Urinary bladder (tissue), 4 donors: ENCODE results near the gene INTS6. TPM values are rescaled to one million over a fixed set of nuclear protein-coding genes. Genes with fewer than 3 reads are reported as not detected.

ENCODE experiments used
- DNase-seq: peaks from one replicate; pipeline ENCODE4 v3.0.0-alpha.2; 2015; ENCODE audit errors: extremely low spot score
- H3K27ac ChIP-seq: one replicate; pipeline ENCODE4 v1.5.1; 2013; ENCODE audit warnings: low read depth, mild to moderate bottlenecking, moderate library complexity
- H3K36me3 ChIP-seq: one replicate; pipeline ENCODE4 v1.6.1; 2013; ENCODE audit warnings: mild to moderate bottlenecking, moderate library complexity; ENCODE audit not compliant: insufficient read depth
- H3K4me1 ChIP-seq: one replicate; pipeline ENCODE4 v1.6.1; 2013; ENCODE audit warnings: mild to moderate bottlenecking, moderate library complexity; ENCODE audit not compliant: insufficient read depth
- H3K4me3 ChIP-seq: one replicate; pipeline ENCODE4 v1.5.1; 2013; ENCODE audit warnings: low read depth, low read length
- whole genome bisulfite sequencing: extraction: QIAGEN DNeasy Blood & Tissue Kit; methylation state at CpG from one replicate; pipeline ENCODE4 v1.1.7; 2013; 5-methylcytosine and 5-hydroxymethylcytosine counted together
- polyA plus RNA-seq: library from polyadenylated mRNA; stranded (reverse); fragments of 200-250 nt; gene quantifications from one replicate; pipeline ENCODE4 v1.2.3, GENCODE V29; 2013
- total RNA-seq: library from RNA; depleted of rRNA; stranded (reverse); fragments of >200 nt; gene quantifications from one replicate; pipeline ENCODE4 v1.2.3, GENCODE V29; 2014
- donor health status: healthy with polysubstance abuse.
- donor health status: healthy.

The INTS6 gene
- total and polyA plus RNA-seq, 2 donors = 14.0 to 74.8 TPM

DNA sequence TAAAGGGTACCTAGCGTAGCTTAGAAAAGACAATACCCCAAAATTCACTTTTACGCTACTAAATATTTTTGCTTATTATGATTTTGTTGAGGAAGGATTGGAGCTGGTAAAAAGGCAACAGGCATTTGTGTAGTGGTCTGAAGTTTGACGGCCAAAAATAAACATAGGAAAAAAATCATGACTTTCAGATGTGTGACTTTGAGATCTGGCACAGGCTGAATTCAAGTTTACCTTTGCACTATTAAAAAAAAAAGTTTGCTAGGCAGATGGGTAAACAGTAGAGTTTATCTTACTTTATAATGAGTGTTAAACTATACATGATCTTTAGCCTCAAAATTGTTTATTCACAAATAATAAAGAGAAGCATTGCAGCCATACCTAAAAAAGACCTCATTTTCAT is 24.3 kb upstream of the INTS6 start:
- Histone ChIP-seq H3K4me3 (no peak overlapping the region), H3K4me1 (no peaks in the 10 kb centered on the region), H3K27ac (no peak overlapping the region), H3K36me3 (no peaks in the 10 kb centered on the region)
- no peak for DNase-seq
- 76% methylated on average over 3 of the region's 3 CpGs for WGBS

DNA sequence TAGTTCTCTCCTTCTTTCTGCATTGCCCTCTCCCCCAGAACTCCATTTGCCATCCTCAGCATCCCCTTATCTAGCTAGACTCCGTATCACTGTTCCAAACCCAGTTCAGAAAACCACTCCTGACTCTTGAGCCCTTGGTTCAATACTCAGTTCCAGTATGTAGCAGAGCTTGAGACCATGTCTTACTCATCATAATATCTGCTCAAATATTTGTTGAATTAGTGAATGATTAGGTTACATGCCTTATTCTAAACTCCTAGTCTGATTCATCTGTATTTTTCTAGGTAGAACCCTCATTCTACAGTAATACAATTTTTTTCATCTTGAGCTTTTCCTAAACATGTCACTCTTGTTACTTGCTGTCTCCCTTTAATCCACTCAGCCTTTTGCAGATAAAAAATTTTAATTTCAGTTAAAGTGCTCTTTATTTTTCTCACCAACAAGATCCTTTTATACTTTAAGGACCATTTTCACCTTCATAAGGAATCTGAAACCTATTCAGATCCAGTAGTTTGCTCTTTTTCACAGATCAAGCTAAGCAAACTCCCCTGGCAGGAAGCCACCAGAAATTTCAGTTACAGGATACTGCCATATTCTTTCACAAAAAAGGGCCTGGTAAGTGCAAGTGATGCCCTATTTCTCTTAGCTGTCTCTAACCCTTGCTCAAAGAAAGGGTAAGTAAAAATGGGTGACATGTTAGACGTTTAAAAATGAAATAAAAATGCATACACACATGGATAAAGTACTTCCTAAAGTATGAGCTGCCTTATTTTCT is 23.1 kb upstream of the INTS6 start:
- DNase-seq = no peak
- H3K27ac ChIP-seq = no peak overlapping the region
- H3K4me3 ChIP-seq = no peak overlapping the region
- H3K4me1 ChIP-seq = no peaks in the 10 kb centered on the region
- WGBS = 51% methylated on average over 2 of the region's 2 CpGs
- H3K36me3 ChIP-seq = no peaks in the 10 kb centered on the region

DNA sequence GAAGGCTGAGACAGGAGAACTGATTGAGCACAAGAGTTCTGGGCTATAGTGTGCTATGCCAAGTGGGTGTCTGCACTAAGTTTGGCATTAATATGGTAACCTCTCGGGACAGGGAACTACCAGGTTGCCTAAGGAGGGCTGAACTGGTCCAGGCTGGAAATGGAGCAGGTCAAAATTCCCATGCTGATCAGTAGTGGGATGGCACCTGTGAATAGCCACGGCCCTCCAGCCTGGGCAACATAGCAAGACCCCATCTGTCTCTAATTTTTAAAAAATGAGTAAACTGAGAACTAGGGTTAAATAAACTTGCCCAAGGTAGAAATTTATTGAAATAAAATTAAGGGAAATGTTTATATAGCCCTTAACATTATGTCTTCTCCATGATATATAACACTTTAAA is 17.0 kb upstream of the INTS6 start:
- H3K36me3 ChIP-seq = no peaks in the 10 kb centered on the region
- no peak for DNase-seq
- no peak overlapping the region for H3K4me3 ChIP-seq
- no peaks in the 10 kb centered on the region for H3K4me1 ChIP-seq
- WGBS = 93% methylated on average over 2 of the region's 2 CpGs
- no peak overlapping the region for H3K27ac ChIP-seq

DNA sequence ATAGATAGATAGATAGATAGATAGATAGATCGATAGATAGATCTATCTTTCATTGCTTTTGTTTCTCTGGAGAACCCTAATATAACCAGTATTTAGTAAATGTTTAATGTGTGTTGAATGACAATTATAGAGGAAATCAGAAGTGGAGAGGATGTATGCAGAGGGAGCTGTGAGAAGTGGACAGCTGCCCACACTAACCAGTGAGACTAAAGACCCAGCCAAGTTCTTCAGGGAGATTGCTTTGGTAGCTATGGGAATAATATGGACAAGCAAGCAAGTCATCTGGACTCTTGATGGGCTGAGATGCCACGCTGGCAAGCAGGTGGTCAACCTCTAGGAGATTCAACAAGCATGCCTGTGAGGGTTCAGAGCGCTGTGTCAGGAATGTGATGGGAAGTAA is 14.9 kb upstream of the INTS6 start:
- Histone ChIP-seq H3K4me1 (no peaks in the 10 kb centered on the region), H3K36me3 (no peaks in the 10 kb centered on the region), H3K27ac (no peak overlapping the region), H3K4me3 (no peak overlapping the region)
- 87% methylated on average over 3 of the region's 3 CpGs for WGBS
- DNase-seq = no peak

DNA sequence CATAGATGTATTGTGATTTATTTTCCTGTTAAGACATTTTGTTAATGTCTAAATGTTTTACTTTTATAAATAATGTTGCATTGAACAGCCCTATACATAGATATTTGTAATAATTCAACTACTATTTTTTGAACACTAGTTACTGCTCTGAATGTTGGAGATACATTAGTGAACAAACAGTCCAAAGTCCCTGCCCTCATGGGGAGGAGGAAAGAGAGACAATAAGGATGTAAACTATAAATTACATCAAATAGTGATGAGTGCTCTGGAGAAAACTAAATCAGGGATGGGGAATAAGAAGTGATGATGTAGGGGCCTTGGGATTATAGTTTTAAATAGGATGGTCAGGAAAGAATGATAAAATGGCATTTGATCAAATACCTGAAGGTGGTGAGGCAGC is 12.3 kb upstream of the INTS6 start:
- no peak overlapping the region for H3K4me3 ChIP-seq
- H3K4me1 ChIP-seq = no peaks in the 10 kb centered on the region

DNA sequence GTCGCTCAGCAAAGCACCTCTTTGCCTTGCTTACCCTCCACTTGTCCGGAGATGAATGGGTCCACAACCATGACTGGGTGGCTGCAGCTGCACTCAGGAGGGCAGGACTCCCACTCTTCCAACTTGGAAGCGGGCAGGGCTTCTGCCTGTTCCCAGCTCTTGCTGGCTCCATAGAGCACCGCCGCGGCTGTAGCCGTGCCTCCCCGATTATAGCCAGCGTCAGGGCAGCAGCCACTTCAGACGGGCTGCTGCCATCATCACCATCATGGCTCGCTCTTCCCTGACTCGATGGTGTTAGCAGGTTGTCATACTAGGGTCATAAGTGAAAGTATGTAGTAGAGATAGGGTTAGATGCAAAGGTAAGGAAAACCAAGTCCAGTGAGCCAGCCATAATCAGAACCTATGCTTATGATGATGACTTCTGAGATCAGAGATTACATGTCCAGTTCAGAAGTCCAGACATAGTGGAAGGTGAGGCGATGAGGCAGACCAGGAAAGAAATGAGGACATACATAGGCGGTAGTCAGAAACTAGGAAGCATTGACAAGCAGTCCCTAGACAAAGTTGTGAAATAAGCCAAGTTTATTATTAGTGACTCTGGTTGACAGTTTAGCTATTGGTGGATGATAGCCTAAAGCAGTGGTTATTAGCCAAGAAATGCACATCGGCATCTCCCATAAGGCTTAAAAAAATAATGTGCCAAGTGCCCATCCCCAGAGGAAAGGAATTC is 4.4 kb upstream of the INTS6 start:
- no peak for DNase-seq
- Histone ChIP-seq H3K4me3 (no peak overlapping the region), H3K4me1 (no peaks in the 10 kb centered on the region), H3K36me3 (no peaks in the 10 kb centered on the region), H3K27ac (no peak overlapping the region)
- WGBS = 97% methylated on average over 15 of the region's 15 CpGs

More for the DNA sequence above, 12.3 kb upstream of the INTS6 start:
- H3K36me3 ChIP-seq = no peaks in the 10 kb centered on the region
- no peak overlapping the region for H3K27ac ChIP-seq
- DNase-seq = no peak

DNA sequence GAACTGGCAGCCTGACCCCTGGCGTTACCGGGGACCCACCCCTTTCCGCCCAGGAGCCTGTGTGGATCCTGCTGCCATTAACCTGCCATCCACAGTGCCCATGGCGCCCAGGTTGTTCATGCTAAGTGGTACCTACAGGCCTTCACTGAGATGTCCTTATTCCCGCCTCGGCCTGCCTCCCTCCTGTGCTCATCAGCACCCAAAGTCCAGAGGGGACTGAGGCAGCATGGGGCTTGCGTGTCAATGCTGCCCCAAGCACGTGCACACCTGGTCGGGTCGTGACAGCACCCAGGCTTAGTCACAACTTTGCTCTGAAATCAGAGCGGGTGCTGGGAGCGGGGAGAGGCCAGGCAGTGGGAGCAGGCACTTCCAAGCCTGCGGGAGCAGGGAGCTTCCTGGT is 3.7 kb upstream of the INTS6 start:
- DNase-seq = no peak
- Histone ChIP-seq H3K4me1 (no peaks in the 10 kb centered on the region), H3K27ac (no peak overlapping the region), H3K4me3 (no peak overlapping the region), H3K36me3 (no peaks in the 10 kb centered on the region)
- WGBS = 98% methylated on average over 13 of the region's 13 CpGs

DNA sequence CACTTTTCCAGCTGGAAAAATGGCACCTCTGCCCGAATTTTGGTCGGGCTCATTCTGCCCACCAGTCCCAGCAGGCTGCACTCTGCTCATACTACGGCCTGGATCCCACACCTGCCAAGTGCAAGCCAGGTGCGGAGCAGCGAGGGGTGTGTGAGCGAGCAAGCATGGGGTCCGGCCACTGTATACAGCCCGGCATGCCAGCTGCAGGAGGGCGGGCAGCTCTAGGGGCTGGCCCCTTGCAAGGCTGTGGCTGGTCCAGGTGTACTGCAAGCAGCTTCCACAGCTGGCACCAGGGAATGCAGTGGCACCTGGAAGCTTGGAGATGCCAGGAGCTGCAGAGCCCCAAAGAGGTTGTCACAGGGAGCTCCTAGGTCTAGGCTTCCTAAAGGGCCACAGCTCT is 2.7 kb upstream of the INTS6 start:
- no peak for DNase-seq
- Histone ChIP-seq H3K4me3 (no peak overlapping the region), H3K36me3 (no peaks in the 10 kb centered on the region), H3K4me1 (no peaks in the 10 kb centered on the region), H3K27ac (no peak overlapping the region)
- WGBS = 97% methylated on average over 9 of the region's 9 CpGs

DNA sequence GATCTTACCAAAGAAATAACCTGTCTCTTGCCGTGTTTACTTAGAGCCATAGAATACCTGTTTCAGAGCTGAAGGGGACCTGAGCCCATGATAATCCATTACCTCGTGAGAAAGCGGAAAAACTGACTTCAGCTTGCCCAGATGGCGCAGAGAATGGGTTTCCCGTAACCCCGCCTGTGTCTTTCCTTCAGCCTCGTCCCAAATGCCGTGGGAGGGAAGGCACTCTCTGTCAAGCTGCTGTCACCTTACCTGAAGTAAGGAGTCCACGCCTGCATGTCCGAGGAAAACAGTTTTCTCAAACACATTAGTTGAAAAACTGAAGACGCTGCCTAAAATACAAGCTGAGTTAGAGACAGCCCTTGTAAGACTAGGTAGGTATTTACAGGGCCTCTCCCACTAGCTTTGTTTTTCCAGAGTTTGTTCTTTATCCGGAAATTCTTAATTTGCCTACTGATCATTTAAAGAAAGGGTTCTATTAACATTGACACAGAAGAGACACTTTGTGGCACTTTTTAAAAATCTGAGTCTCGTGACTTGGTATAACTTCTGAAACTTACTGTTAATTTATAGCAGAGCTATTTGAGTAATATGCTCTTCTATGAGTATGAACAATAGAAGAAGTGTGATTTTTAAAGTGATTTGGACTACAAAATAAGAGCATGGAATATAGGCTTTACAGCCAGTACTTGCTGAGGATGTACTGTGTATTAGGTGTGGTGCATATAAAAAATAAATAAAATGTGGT is 1.3 kb upstream of the INTS6 start:
- Histone ChIP-seq H3K4me1 (no peaks in the 10 kb centered on the region), H3K27ac (peak overlapping the region; percentile 63), H3K4me3 (peak overlapping the region; percentile 63), H3K36me3 (no peaks in the 10 kb centered on the region)
- DNase-seq = peak; percentile 26
- 12% methylated on average over 13 of the region's 13 CpGs for WGBS

DNA sequence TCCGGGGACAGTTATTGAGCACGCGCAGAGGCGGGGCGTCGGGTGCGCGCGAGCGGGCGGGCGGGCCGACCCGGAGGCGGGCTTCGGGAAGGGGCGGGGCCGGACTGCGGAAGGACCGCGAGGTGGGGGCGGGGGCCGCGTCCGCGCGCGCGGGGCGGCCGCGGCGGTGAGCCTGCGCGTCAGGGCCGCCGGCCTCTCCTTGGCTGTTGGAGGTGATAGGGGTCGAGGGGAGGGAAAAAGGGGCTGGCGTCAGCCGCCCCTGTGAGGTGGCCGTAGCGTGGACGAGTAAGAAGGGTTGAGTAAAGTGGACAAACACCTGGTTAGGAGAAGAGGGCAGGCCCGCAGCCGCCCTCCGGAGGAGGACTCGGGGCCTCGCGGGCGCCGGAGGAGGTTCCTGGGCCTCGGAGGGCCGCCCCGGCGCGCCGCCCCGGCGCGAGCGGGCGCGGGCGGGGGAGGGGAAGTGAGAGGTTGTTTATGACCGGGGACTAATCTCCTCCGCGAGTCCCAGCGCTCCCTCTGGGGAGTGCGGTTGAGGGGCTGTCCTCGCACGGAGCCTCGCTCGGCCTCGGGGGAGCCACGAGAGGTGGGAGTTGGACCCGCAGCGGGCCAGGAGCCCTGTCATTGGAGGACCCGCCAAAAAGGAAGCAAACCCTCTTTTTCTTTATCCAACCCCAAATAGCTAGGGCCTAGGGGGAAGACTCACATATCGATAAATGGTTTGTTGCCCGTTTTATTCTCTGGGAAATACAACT is 547 bp upstream of the INTS6 start:
- under 1% methylated on average over 80 of the region's 80 CpGs for WGBS
- Histone ChIP-seq H3K4me3 (peak overlapping the region; percentile 63), H3K36me3 (no peaks in the 10 kb centered on the region), H3K4me1 (no peaks in the 10 kb centered on the region), H3K27ac (peak overlapping the region; percentile 98)
- peak; percentile 18 for DNase-seq

DNA sequence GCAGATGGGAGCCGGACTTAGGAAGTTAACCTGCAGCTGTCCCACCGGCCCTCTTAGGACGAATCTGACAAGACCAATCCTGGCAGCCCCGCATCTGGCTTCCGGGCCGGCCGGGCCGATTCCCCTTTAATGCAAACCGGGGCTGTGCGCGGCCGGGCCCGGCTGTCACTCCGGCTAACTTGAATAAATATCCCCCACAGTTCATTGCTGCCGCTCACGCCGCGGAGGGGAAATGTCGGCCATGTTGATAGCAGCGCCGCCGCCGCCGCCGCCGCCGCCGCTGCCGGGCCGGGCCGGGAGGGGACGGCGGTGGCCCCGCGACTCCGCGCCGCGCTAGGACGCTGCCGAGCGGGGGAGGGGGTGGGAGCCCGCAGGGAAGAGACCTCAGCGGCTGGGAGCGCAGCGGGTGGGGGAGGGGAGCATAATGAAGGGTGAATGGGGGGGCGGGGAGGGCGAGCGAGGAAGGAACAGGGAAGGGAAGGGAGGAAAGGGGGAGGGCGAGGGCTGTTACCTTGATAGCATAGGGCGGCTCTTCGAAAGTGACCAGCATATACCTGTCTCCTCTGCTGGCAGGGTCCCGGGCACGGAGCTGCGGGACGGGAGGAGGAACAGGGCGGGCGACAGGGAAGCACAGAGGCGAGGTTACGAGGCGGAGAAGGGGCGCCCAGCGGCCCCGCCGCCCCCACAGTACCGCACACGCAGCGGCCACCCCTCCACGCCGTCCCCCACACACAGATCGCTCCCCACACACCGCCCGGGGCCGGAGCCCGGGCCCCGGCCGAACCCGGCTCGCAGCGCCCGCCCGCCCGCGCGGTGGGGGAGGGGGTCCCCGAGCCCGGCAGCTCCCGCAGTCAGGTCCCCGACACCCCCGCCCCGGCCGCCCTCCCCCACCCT is 1.1 kb downstream of the INTS6 start:
- no peaks in the 10 kb centered on the region for H3K36me3 ChIP-seq
- H3K4me3 ChIP-seq = peak overlapping the region; percentile 99
- WGBS = under 1% methylated on average over 91 of the region's 92 CpGs
- peak overlapping the region; percentile 100 for H3K27ac ChIP-seq
- peak; percentile 67 for DNase-seq
- H3K4me1 ChIP-seq = no peaks in the 10 kb centered on the region

DNA sequence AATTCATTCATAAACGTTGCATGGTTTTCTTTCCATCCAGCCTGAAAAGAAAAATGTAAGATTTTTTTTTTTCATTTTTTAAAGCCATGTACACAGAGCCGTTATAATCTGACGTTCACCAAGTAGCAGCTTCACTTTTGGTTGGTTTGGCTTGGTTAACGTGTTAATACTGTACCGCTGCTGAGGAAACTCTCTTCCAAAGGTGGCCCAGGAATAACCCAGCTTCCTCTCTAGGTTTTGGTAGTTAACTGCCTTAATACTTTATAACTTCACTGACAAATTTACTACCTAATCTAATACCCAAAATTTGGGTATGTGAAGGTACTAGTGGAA is 1.7 kb downstream of the INTS6 start:
- no peak for DNase-seq
- Histone ChIP-seq H3K4me3 (peak overlapping the region; percentile 99), H3K4me1 (no peaks in the 10 kb centered on the region), H3K36me3 (no peaks in the 10 kb centered on the region), H3K27ac (peak overlapping the region; percentile 100)
- WGBS = 2% methylated on average over 5 of the region's 5 CpGs

DNA sequence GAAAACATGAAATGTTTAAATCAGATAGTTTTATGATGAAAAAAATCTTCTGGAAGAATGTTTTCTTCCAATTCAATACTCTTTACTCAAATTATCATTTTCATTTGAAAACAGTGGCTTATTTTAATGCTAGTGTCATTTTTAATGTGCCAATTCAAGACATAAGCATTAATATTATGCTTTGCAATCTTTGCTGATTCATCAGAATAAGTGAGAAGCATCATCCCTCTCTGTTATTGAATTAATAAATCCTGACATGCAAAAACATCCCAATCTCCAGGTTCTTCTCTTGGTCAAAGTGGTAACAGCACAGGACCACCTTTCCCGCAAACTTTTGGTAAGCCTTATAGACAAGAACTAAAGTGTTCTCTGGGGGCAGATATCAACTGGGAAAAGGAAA is 3.8 kb downstream of the INTS6 start:
- Histone ChIP-seq H3K27ac (no peak overlapping the region), H3K4me1 (no peaks in the 10 kb centered on the region), H3K4me3 (no peak overlapping the region), H3K36me3 (no peaks in the 10 kb centered on the region)
- no peak for DNase-seq
- 99% methylated on average over 1 of the region's 1 CpG for WGBS
